HEK293 (cell line): ENCODE results near the gene SMCR8.

Source experiments
- CTCF ChIA-PET: fragments of 350-600 bp; formaldehyde crosslinking; extraction: SDS; loops from one replicate; lab custom pipeline; 2021; ENCODE audit warnings: antibody characterized with exemption; lab: Yijun Ruan, JAX
- POLR2A ChIA-PET: fragments of 300-600 bp; formaldehyde crosslinking; extraction: SDS; loops from one replicate; lab custom pipeline; 2020; ENCODE audit warnings: antibody characterized with exemption, inconsistent platforms; lab: Yijun Ruan, JAX
- H3K27ac ChIP-seq: fragments of 200-500 bp; sonication (Bioruptor generic); 2 replicates; pipeline ENCODE4 v1.5.1; 2014; ENCODE audit warnings: low read depth, low read length, control low read depth, inconsistent platforms; ENCODE audit errors: extremely low read depth
- H3K36me3 ChIP-seq, 2 experiments: fragments of 200-500 bp in 1 of 2; sonication (Bioruptor generic) in 1 of 2; 1 replicate in 1 of 2; 2 replicates in 1 of 2; pipeline ENCODE4 v1.5.1; 2014 to 2017; ENCODE audit warnings: inconsistent platforms in 2 of 2, low read length in 2 of 2; ENCODE audit not compliant: control insufficient read depth in 2 of 2, insufficient read depth in 1 of 2
- H3K4me1 ChIP-seq: fragments of 200-500 bp; sonication (Bioruptor generic); 2 replicates; pipeline ENCODE4 v1.5.1; 2014; ENCODE audit warnings: mild to moderate bottlenecking, low read length, inconsistent platforms; ENCODE audit not compliant: control insufficient read depth, insufficient read depth
- H3K4me3 ChIP-seq: 2 replicates; pipeline ENCODE4 v1.5.1; 2011; ENCODE audit warnings: low read depth, mild to moderate bottlenecking, control low read depth, low read length, moderate library complexity
- H3K9me3 ChIP-seq: fragments of 200-500 bp; sonication (Bioruptor generic); 2 replicates; pipeline ENCODE4 v1.5.1; 2014; ENCODE audit warnings: low read depth, low read length, inconsistent platforms; ENCODE audit not compliant: control insufficient read depth, insufficient read depth
- HOXC10 ChIP-seq: sonication (generic); formaldehyde crosslinking; IDR thresholded peaks from 2 replicates; pipeline ENCODE4 v1.8.1; 2023; ENCODE audit warnings: mild to moderate bottlenecking, missing genetic modification reagents
- KLF7 ChIP-seq: fragments of 450-650 bp; formaldehyde crosslinking; IDR thresholded peaks from 2 replicates; pipeline ENCODE4 v1.5.1; 2016; ENCODE audit warnings: missing biosample characterization, missing genetic modification characterization, borderline replicate concordance
- SCRT2 ChIP-seq: fragments of 450-650 bp; formaldehyde crosslinking; IDR thresholded peaks from 2 replicates; pipeline ENCODE4 v1.5.1; 2016; ENCODE audit warnings: missing biosample characterization, missing genetic modification characterization
- SP3 ChIP-seq: fragments of 450-650 bp; formaldehyde crosslinking; IDR thresholded peaks from 2 replicates; pipeline ENCODE4 v1.5.1; 2016; ENCODE audit warnings: missing biosample characterization, missing genetic modification characterization
- ZBTB20 ChIP-seq: fragments of 450-650 bp; formaldehyde crosslinking; IDR thresholded peaks from 2 replicates; pipeline ENCODE4 v1.5.1; 2016; ENCODE audit warnings: missing biosample characterization, missing genetic modification characterization
- ZFHX2 ChIP-seq: fragments of 450-650 bp; formaldehyde crosslinking; conservative IDR thresholded peaks from 2 replicates; pipeline ENCODE4 v1.5.1; 2016; ENCODE audit warnings: missing biosample characterization, missing genetic modification characterization
- ZNF10 ChIP-seq: fragments of 450-650 bp; formaldehyde crosslinking; IDR thresholded peaks from 2 replicates; pipeline ENCODE4 v1.5.1; 2017; ENCODE audit warnings: missing biosample characterization, missing genetic modification characterization
- ZNF132 ChIP-seq: fragments of 450-650 bp; formaldehyde crosslinking; IDR thresholded peaks from 2 replicates; pipeline ENCODE4 v1.5.1; 2017; ENCODE audit warnings: missing biosample characterization, missing genetic modification characterization, borderline replicate concordance
- ZNF174 ChIP-seq: fragments of 450-650 bp; formaldehyde crosslinking; IDR thresholded peaks from 2 replicates; pipeline ENCODE4 v1.5.0; 2017; ENCODE audit warnings: missing biosample characterization, mild to moderate bottlenecking, missing genetic modification characterization
- ZNF202 ChIP-seq: fragments of 450-650 bp; formaldehyde crosslinking; IDR thresholded peaks from 2 replicates; pipeline ENCODE4 v1.5.1; 2016; ENCODE audit warnings: missing biosample characterization, missing genetic modification characterization, borderline replicate concordance
- ZNF24 ChIP-seq: fragments of 450-650 bp; formaldehyde crosslinking; IDR thresholded peaks from 2 replicates; pipeline ENCODE4 v1.5.1; 2016; ENCODE audit warnings: missing biosample characterization, missing genetic modification characterization
- ZNF266 ChIP-seq: fragments of 450-650 bp; formaldehyde crosslinking; IDR thresholded peaks from 2 replicates; pipeline ENCODE4 v1.5.1; 2016; ENCODE audit warnings: missing biosample characterization, missing genetic modification characterization, low read depth
- ZNF473 ChIP-seq: fragments of 450-650 bp; formaldehyde crosslinking; IDR thresholded peaks from 2 replicates; pipeline ENCODE4 v1.5.1; 2017; ENCODE audit warnings: missing biosample characterization, missing genetic modification characterization
- ZNF549 ChIP-seq: fragments of 450-650 bp; IDR thresholded peaks from 2 replicates; pipeline ENCODE4 v1.5.1; 2018; ENCODE audit warnings: missing biosample characterization, missing genetic modification characterization, mild to moderate bottlenecking, inconsistent platforms, moderate library complexity
- ZNF571 ChIP-seq: fragments of 450-650 bp; formaldehyde crosslinking; IDR thresholded peaks from 2 replicates; pipeline ENCODE4 v1.5.0; 2017; ENCODE audit warnings: missing biosample characterization, missing genetic modification characterization
- ZNF776 ChIP-seq: fragments of 450-650 bp; formaldehyde crosslinking; IDR thresholded peaks from 2 replicates; pipeline ENCODE4 v1.5.0; 2017; ENCODE audit warnings: missing biosample characterization, missing genetic modification characterization, borderline replicate concordance
- ZNF792 ChIP-seq: fragments of 450-650 bp; formaldehyde crosslinking; IDR thresholded peaks from 2 replicates; pipeline ENCODE4 v1.5.1; 2016; ENCODE audit warnings: missing biosample characterization, missing genetic modification characterization
- ZXDB ChIP-seq: fragments of 450-650 bp; formaldehyde crosslinking; IDR thresholded peaks from 2 replicates; pipeline ENCODE4 v1.5.1; 2016; ENCODE audit warnings: missing biosample characterization, missing genetic modification characterization
- TF ChIP-seq, protein P1 (sequence below): fragments of 450-650 bp; formaldehyde crosslinking; IDR thresholded peaks from 2 replicates; pipeline ENCODE4 v1.5.1; 2017; ENCODE audit warnings: missing biosample characterization, missing genetic modification characterization
- TF ChIP-seq, protein P2 (sequence below): fragments of 450-650 bp; formaldehyde crosslinking; IDR thresholded peaks from 2 replicates; pipeline ENCODE4 v1.5.1; 2017; ENCODE audit warnings: missing biosample characterization, missing genetic modification characterization
- TF ChIP-seq, protein P3 (sequence below): fragments of 450-650 bp; formaldehyde crosslinking; IDR thresholded peaks from 2 replicates; pipeline ENCODE4 v1.5.1; 2017; ENCODE audit warnings: missing biosample characterization, mild to moderate bottlenecking, missing genetic modification characterization, moderate library complexity

The SMCR8 gene

DNA sequence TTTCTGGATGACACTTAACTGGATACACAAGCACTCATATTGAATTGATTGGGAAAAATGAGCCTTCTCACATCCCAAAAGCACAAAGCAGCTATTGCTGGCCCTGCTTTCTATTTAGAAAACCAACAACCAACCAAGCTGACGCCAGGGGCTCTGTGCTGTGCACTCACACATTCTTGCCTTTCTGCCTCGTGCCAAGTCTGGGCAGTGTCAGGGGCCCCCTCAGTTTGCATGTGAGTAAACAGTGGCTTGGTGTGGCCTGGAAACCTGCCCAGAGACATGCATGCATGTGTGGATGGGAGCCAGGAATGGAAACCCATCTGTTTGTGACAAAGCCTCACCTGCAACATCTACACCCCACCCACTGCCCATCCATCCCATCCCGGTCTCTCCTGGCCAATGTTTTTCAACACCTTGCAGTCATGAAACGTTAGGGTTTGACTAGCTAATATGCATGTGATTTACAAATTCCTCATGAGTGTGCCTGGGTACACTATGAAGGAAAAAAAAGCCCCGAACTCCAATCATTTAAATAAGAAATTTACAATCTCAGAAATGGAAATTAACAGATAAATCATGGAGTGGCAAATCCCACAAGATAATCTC is 34.2 kb upstream of the SMCR8 start:
- CTCF ChIA-PET = no interaction called here
- POLR2A ChIA-PET = no interaction called here
- no peaks in the 10 kb centered on the region for H3K4me1 ChIP-seq
- no peaks in the 10 kb centered on the region for H3K9me3 ChIP-seq
- no peak overlapping the region for H3K4me3 ChIP-seq
- H3K36me3 ChIP-seq = peaks cover 76 to 99% of the 10 kb centered on the region in 2 experiments
- peak; percentile 21; the same call in 1 of the 2 replicates for TF ChIP-seq ZBTB20 (tag by site-specific recombination)
- TF ChIP-seq ZNF549 (tag by site-specific recombination) = no peak
- H3K27ac ChIP-seq = no peak overlapping the region

DNA sequence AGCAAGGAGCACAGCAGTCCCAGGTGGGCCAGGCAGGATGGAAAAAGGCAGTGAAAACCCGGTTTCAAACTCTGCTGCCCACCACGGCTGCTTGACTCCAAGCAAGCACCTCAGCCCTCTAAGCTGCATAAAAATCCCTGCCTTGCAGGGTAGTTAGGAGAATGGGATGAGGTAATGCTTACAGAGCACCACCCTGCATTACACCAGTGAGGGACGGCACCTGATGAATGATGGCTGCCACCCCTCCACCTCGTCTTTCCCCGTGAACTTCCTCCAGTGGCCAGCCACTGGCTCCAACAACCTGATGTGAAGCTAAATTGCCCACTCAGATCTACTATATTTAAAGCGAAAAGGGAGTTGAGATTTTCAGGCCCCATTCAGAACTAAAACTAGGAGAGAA is 33.3 kb upstream of the SMCR8 start:
- H3K4me1 ChIP-seq = no peaks in the 10 kb centered on the region
- ChIA-PET CTCF (no interaction called here), POLR2A (interaction anchor here (1.0 kb wide), 1 partner anchor 13 kb away, joined by 3 read pairs; no protein-coding TSS in a partner anchor)
- no peak overlapping the region for H3K4me3 ChIP-seq
- H3K9me3 ChIP-seq = no peaks in the 10 kb centered on the region
- TF ChIP-seq ZNF202 (no peak), KLF7 (tag by site-specific recombination) (no peak), SCRT2 (tag by site-specific recombination) (peak; percentile 65), ZNF571 (tag by site-specific recombination) (no peak), ZNF10 (tag by site-specific recombination) (peak; percentile 100)
- no peak overlapping the region for H3K27ac ChIP-seq
- peaks cover 77 to 97% of the 10 kb centered on the region in 2 experiments for H3K36me3 ChIP-seq

DNA sequence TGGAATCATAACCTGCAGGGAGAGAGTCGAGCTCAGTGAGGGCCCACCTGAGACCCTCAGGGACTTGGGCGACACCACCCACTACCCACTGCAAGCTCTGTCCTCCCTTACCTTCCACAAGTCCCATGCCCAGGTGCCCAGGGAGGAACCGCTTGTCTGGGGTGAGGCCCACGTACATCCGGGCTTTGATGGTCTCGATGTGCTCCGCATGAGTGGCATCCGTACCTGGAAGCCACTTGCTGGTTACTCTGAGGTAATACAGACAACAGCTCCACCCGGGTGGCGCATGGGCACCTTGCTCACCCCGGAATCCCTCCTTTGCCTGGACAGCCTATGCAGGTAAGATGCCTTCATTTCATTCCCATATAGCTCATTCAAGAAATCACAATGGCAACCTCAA is 29.8 kb upstream of the SMCR8 start:
- peaks cover 89 to 97% of the 10 kb centered on the region in 2 experiments for H3K36me3 ChIP-seq
- H3K4me1 ChIP-seq = no peaks in the 10 kb centered on the region
- no peaks in the 10 kb centered on the region for H3K9me3 ChIP-seq
- no peak overlapping the region for H3K4me3 ChIP-seq
- ChIA-PET CTCF (interaction anchor here (0.7 kb wide), 1 partner anchor 46 kb away, joined by 3 read pairs; no protein-coding TSS in a partner anchor), POLR2A (interaction anchor here (1.1 kb wide), 1 partner anchor 17 kb away, joined by 5 read pairs; no protein-coding TSS in a partner anchor)
- TF ChIP-seq ZNF473 (tag by site-specific recombination) = no peak
- no peak for TF ChIP-seq ZNF776 (tag by site-specific recombination)
- TF ChIP-seq ZNF132 (tag by site-specific recombination) = no peak
- TF ChIP-seq, protein P1, sequence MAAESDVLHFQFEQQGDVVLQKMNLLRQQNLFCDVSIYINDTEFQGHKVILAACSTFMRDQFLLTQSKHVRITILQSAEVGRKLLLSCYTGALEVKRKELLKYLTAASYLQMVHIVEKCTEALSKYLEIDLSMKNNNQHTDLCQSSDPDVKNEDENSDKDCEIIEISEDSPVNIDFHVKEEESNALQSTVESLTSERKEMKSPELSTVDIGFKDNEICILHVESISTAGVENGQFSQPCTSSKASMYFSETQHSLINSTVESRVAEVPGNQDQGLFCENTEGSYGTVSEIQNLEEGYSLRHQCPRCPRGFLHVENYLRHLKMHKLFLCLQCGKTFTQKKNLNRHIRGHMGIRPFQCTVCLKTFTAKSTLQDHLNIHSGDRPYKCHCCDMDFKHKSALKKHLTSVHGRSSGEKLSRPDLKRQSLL (tag by site-specific recombination) = no peak
- TF ChIP-seq ZXDB = no peak
- TF ChIP-seq SP3 = no peak
- TF ChIP-seq, protein P2, sequence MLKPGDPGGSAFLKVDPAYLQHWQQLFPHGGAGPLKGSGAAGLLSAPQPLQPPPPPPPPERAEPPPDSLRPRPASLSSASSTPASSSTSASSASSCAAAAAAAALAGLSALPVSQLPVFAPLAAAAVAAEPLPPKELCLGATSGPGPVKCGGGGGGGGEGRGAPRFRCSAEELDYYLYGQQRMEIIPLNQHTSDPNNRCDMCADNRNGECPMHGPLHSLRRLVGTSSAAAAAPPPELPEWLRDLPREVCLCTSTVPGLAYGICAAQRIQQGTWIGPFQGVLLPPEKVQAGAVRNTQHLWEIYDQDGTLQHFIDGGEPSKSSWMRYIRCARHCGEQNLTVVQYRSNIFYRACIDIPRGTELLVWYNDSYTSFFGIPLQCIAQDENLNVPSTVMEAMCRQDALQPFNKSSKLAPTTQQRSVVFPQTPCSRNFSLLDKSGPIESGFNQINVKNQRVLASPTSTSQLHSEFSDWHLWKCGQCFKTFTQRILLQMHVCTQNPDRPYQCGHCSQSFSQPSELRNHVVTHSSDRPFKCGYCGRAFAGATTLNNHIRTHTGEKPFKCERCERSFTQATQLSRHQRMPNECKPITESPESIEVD = no peak
- no peak for TF ChIP-seq ZNF792
- no peak for TF ChIP-seq ZFHX2 (tag by site-specific recombination)
- TF ChIP-seq, protein P3, sequence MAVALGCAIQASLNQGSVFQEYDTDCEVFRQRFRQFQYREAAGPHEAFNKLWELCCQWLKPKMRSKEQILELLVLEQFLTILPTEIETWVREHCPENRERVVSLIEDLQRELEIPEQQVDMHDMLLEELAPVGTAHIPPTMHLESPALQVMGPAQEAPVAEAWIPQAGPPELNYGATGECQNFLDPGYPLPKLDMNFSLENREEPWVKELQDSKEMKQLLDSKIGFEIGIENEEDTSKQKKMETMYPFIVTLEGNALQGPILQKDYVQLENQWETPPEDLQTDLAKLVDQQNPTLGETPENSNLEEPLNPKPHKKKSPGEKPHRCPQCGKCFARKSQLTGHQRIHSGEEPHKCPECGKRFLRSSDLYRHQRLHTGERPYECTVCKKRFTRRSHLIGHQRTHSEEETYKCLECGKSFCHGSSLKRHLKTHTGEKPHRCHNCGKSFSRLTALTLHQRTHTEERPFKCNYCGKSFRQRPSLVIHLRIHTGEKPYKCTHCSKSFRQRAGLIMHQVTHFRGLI (tag by site-specific recombination) = no peak
- no peak for TF ChIP-seq ZNF266 (tag by site-specific recombination)
- TF ChIP-seq HOXC10 (CRISPR knock-in tag) = no peak
- TF ChIP-seq ZNF174 (tag by site-specific recombination) = no peak
- no peak for TF ChIP-seq ZNF24 (tag by site-specific recombination)
- no peak overlapping the region for H3K27ac ChIP-seq
